Kidney (tissue), 14 donors: Measurements from ENCODE around the gene ANKS1B. TPM values are rescaled to one million over a fixed set of nuclear protein-coding genes. Genes with fewer than 3 reads are reported as not detected.
A peak's percentile ranks its signal among the peaks of the same experiment; 100 is the strongest.

Source experiments
- DNase-seq, 5 donors: peaks; one replicate each; pipeline ENCODE4 v3.0.0-alpha.2; 2013 to 2020
- FAIRE-seq: peaks from 2 replicates; lab custom pipeline; 2012; peaks lifted over from hg19 to GRCh38; lab: Jason Lieb, UNC
- H3K27ac ChIP-seq, 2 donors: one replicate each; pipeline ENCODE4 v1.7.0; 2013; ENCODE audit warnings: low read depth in 2 of 2, low read length in 2 of 2, inconsistent platforms in 1 of 2
- H3K27me3 ChIP-seq: one replicate; pipeline ENCODE4 v1.7.1; 2013; ENCODE audit warnings: low read length, inconsistent platforms; ENCODE audit not compliant: control insufficient read depth, insufficient read depth
- H3K36me3 ChIP-seq, 3 donors: one replicate each; pipeline versions ENCODE4 v1.7.0 to v1.7.1; 2013; ENCODE audit warnings: low read length in 3 of 3, control low read depth in 1 of 3, inconsistent platforms in 1 of 3; ENCODE audit not compliant: insufficient read depth in 3 of 3, control insufficient read depth in 2 of 3
- H3K4me1 ChIP-seq, 3 donors: one replicate each; pipeline versions ENCODE4 v1.7.0 to v1.7.1; 2013; ENCODE audit warnings: low read length in 3 of 3, inconsistent platforms in 1 of 3, low read depth in 1 of 3; ENCODE audit not compliant: control insufficient read depth in 2 of 3, insufficient read depth in 2 of 3
- H3K4me3 ChIP-seq, 3 donors: one replicate each; pipeline versions ENCODE4 v1.7.0 to v1.8.1; 2013; ENCODE audit warnings: low read length in 3 of 3, control low read depth in 1 of 3, inconsistent platforms in 1 of 3
- H3K9ac ChIP-seq, 3 donors: one replicate each; pipeline versions ENCODE4 v1.7.0 to v1.7.1; 2013; ENCODE audit warnings: low read length in 3 of 3, control low read depth in 1 of 3, inconsistent platforms in 1 of 3
- H3K9me3 ChIP-seq, 3 donors: one replicate each; pipeline versions ENCODE4 v1.7.0 to v1.7.1; 2013; ENCODE audit warnings: low read length in 3 of 3, control low read depth in 1 of 3, inconsistent platforms in 1 of 3; ENCODE audit not compliant: control insufficient read depth in 2 of 3, insufficient read depth in 1 of 3
- intact Hi-C: fragments of 100-400 bp; cut with DNase I; formaldehyde crosslinking; loops from one replicate; pipeline ENCODE4 v1.11.1; 2022
- polyA plus RNA-seq: library from polyadenylated mRNA; stranded (reverse); fragments of 350-450 nt; fragmentation: Illumina TruSeq; extraction: RNeasy Lipid Tissue Mini Kit (QIAGEN cat#74804); gene quantifications from one replicate; pipeline ENCODE4 v1.2.3, GENCODE V29; 2014; ENCODE audit warnings: low read depth, low replicate concordance; ENCODE audit not compliant: insufficient read depth
- total RNA-seq: library from RNA; stranded (reverse); fragmentation: NEBNext Ultra II Directional; extraction: Animal tissue kit (Norgen Biotek cat#: 25700); gene quantifications from one replicate; pipeline ENCODE4 v1.2.1, GENCODE V29; 2021
- TF ChIP-seq, protein P1 (sequence below): IDR thresholded peaks from 3 replicates; pipeline ENCODE4 v1.5.1; 2012; ENCODE audit warnings: mild to moderate bottlenecking, moderate library complexity, borderline replicate concordance; ENCODE audit not compliant: insufficient read depth; ENCODE audit errors: extremely low read depth
- donor health status: control.
- donor health status: control.
- donor health status: control.
- donor health status: control.
- donor health status: control.
- donor health status: DM: yes; HTN: yes; CAD: no.
- donor health status: Normal renal cell carcinoma (clear cell type).

The ANKS1B gene
- total and polyA plus RNA-seq, 2 donors from 2014 or later = 1.7 to 5.8 TPM

- Histone ChIP-seq H3K4me3 (no peak overlapping the region), H3K9me3 (no peaks in the 10 kb centered on the region), H3K9ac (no peak overlapping the region), H3K36me3 (peaks cover 0 to 2% (median 0%) of the 10 kb centered on the region in 3 donors), H3K27ac (no peak overlapping the region), H3K27me3 (no peaks in the 10 kb centered on the region), H3K4me1 (peaks cover 0 to 2% (median 0%) of the 10 kb centered on the region in 3 donors)
- TF ChIP-seq, protein P1, sequence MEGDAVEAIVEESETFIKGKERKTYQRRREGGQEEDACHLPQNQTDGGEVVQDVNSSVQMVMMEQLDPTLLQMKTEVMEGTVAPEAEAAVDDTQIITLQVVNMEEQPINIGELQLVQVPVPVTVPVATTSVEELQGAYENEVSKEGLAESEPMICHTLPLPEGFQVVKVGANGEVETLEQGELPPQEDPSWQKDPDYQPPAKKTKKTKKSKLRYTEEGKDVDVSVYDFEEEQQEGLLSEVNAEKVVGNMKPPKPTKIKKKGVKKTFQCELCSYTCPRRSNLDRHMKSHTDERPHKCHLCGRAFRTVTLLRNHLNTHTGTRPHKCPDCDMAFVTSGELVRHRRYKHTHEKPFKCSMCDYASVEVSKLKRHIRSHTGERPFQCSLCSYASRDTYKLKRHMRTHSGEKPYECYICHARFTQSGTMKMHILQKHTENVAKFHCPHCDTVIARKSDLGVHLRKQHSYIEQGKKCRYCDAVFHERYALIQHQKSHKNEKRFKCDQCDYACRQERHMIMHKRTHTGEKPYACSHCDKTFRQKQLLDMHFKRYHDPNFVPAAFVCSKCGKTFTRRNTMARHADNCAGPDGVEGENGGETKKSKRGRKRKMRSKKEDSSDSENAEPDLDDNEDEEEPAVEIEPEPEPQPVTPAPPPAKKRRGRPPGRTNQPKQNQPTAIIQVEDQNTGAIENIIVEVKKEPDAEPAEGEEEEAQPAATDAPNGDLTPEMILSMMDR = peak; percentile 55
- intact Hi-C loops = no loop called here
- peak in 4 of 5 donors; percentile 30 to 64 (median 55) for DNase-seq
- peak; percentile 3 for FAIRE-seq
These were observed 1285.9 kb downstream of the ANKS1B start for GRCh38 chr12:98698603-98699463.

- FAIRE-seq = no peak
- Histone ChIP-seq H3K4me1 (peaks cover 0 to 2% (median 0%) of the 10 kb centered on the region in 3 donors), H3K27me3 (no peaks in the 10 kb centered on the region), H3K27ac (no peak overlapping the region), H3K9me3 (no peaks in the 10 kb centered on the region), H3K9ac (no peak overlapping the region), H3K4me3 (no peak overlapping the region), H3K36me3 (peaks cover 0 to 2% (median 0%) of the 10 kb centered on the region in 3 donors)
- TF ChIP-seq, protein P1 = no peak
- intact Hi-C loops = no loop called here
- no peak for DNase-seq
These were observed 1287.5 kb downstream of the ANKS1B start for GRCh38 chr12:98697209-98697608.

- FAIRE-seq (no peak), DNase-seq (peak in 1 of 5 donors; percentile 6)
- H3K27me3 ChIP-seq = no peaks in the 10 kb centered on the region
- H3K4me1 ChIP-seq = peaks cover 0 to 2% (median 0%) of the 10 kb centered on the region in 3 donors
- no peak overlapping the region for H3K27ac ChIP-seq
- TF ChIP-seq, protein P1 = no peak
- H3K36me3 ChIP-seq = peaks cover 0 to 2% (median 0%) of the 10 kb centered on the region in 3 donors
- intact Hi-C loops = no loop called here
- H3K9ac ChIP-seq = no peak overlapping the region
- H3K9me3 ChIP-seq = no peaks in the 10 kb centered on the region
- H3K4me3 ChIP-seq = no peak overlapping the region
These were observed 1288.6 kb downstream of the ANKS1B start for GRCh38 chr12:98696036-98696646.
